Neuronal stem cell (in vitro differentiated cells): ENCODE measurements around the gene NXPH1.

ENCODE experiments used
- DNase-seq: peaks from one replicate; pipeline ENCODE4 v3.0.0-alpha.2; 2013; ENCODE audit warnings: low spot score
- H2AFZ ChIP-seq: one replicate; pipeline ENCODE4 v1.6.1; 2013; ENCODE audit warnings: mild to moderate bottlenecking, low read length, inconsistent platforms
- H2AK5ac ChIP-seq: 2 replicates; pipeline ENCODE4 v1.6.1; 2013; ENCODE audit warnings: low read depth, mild to moderate bottlenecking, inconsistent platforms, low read length, moderate library complexity, mixed read lengths
- H2BK120ac ChIP-seq: 2 replicates; pipeline ENCODE4 v1.6.1; 2013; ENCODE audit warnings: low read depth, mild to moderate bottlenecking, inconsistent platforms, low read length, moderate library complexity, mixed read lengths
- H2BK12ac ChIP-seq: one replicate; pipeline ENCODE4 v1.6.1; 2013; ENCODE audit warnings: low read length, inconsistent platforms
- H2BK15ac ChIP-seq: 2 replicates; pipeline ENCODE4 v1.6.1; 2013; ENCODE audit warnings: mild to moderate bottlenecking, low read length, inconsistent platforms, mixed read lengths
- H2BK5ac ChIP-seq: one replicate; pipeline ENCODE4 v1.6.1; 2013; ENCODE audit warnings: inconsistent platforms, mild to moderate bottlenecking, low read length, moderate library complexity
- H3K14ac ChIP-seq: one replicate; pipeline ENCODE4 v1.6.1; 2013; ENCODE audit warnings: low read length, inconsistent platforms
- H3K18ac ChIP-seq: 2 replicates; pipeline ENCODE4 v1.6.1; 2013; ENCODE audit warnings: low read length, inconsistent platforms
- H3K23ac ChIP-seq: 2 replicates; pipeline ENCODE4 v1.6.1; 2013; ENCODE audit warnings: low read depth, mild to moderate bottlenecking, mixed read lengths, low read length, inconsistent platforms; ENCODE audit not compliant: poor library complexity
- H3K27ac ChIP-seq: replicated peaks from 3 replicates; pipeline ENCODE4 v1.5.1; 2013; ENCODE audit warnings: low read length, inconsistent platforms
- H3K27me3 ChIP-seq, 3 experiments: 2 replicates each; pipeline ENCODE4 v1.6.1; 2013; ENCODE audit warnings: low read length in 3 of 3, mild to moderate bottlenecking in 2 of 3, inconsistent platforms in 1 of 3, low read depth in 1 of 3, mixed read lengths in 1 of 3, moderate library complexity in 1 of 3; ENCODE audit not compliant: control insufficient read depth in 3 of 3, insufficient read depth in 3 of 3
- H3K36me3 ChIP-seq, 2 donors: replicated peaks in 1 of 2; 2 replicates each; pipeline ENCODE4 v1.6.1; 2013; ENCODE audit warnings: low read length in 2 of 2; ENCODE audit not compliant: control insufficient read depth in 2 of 2, insufficient read depth in 2 of 2
- H3K4ac ChIP-seq: 2 replicates; pipeline ENCODE4 v1.6.1; 2013; ENCODE audit warnings: inconsistent platforms, mild to moderate bottlenecking, low read length, moderate library complexity
- H3K4me1 ChIP-seq, 2 donors: 1 replicate in 1 of 2; 2 replicates in 1 of 2; pipeline ENCODE4 v1.6.1; 2013; ENCODE audit warnings: low read length in 2 of 2, low read depth in 1 of 2; ENCODE audit not compliant: control insufficient read depth in 2 of 2, insufficient read depth in 1 of 2
- H3K4me2 ChIP-seq: one replicate; pipeline ENCODE4 v1.6.1; 2013; ENCODE audit warnings: mild to moderate bottlenecking, low read length, inconsistent platforms; ENCODE audit not compliant: insufficient read depth, poor library complexity, severe bottlenecking
- H3K4me3 ChIP-seq, 2 donors: 2 replicates each; pipeline ENCODE4 v1.5.1; 2013; ENCODE audit warnings: low read length in 2 of 2, mild to moderate bottlenecking in 2 of 2, inconsistent platforms in 1 of 2, moderate library complexity in 1 of 2
- H3K79me1 ChIP-seq: one replicate; pipeline ENCODE4 v1.6.1; 2013; ENCODE audit warnings: low read depth, mild to moderate bottlenecking, inconsistent platforms, low read length, moderate library complexity
- H3K9ac ChIP-seq: one replicate; pipeline ENCODE4 v1.6.1; 2013; ENCODE audit warnings: mild to moderate bottlenecking, low read depth, low read length, inconsistent platforms; ENCODE audit not compliant: poor library complexity
- H3K9me3 ChIP-seq, 2 donors: replicated peaks in 1 of 2; 2 replicates each; pipeline versions ENCODE3 to v1.6.1; 2013; ENCODE audit warnings: low read length in 2 of 2, mild to moderate bottlenecking in 2 of 2, inconsistent platforms in 1 of 2, low read depth in 1 of 2, mixed read lengths in 1 of 2, moderate library complexity in 1 of 2; ENCODE audit not compliant: control insufficient read depth in 2 of 2, insufficient read depth in 1 of 2
- H4K8ac ChIP-seq: one replicate; pipeline ENCODE4 v1.6.1; 2013; ENCODE audit warnings: low read depth, mild to moderate bottlenecking, inconsistent platforms, low read length, moderate library complexity
- H4K91ac ChIP-seq: one replicate; pipeline ENCODE4 v1.6.1; 2013; ENCODE audit warnings: low read length, low read depth, mild to moderate bottlenecking, inconsistent platforms; ENCODE audit not compliant: poor library complexity
- WGBS, 2 donors: extraction: QIAGEN DNeasy Blood & Tissue Kit; methylation state at CpG; one replicate each; pipeline ENCODE4 v1.1.7; 2013; ENCODE audit warnings: missing lambda C conversion rate in 2 of 2, mixed read lengths in 1 of 2; ENCODE audit not compliant: insufficient read length in 2 of 2, insufficient replicate concordance in 1 of 2; ENCODE audit errors: extremely low coverage in 2 of 2; 5-methylcytosine and 5-hydroxymethylcytosine counted together

The NXPH1 gene

DNA sequence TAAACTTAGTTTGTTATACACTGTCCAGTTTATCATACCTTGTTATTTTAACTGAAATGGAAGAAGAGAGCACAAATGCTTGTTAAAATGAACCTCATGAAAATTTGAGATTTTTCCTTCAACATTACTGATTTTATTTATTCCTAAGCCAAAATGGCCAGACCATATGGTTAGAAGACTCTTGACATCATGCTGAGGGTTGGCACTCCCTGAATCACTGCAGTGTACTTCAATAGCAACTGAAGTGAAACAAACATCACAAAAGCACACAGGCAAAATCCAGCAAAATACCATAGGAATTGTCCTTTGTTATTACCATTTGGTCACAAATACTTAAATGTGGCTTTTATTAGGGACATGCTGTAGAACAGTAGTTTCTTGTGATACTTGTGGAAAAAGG, 347.8 kb downstream of the NXPH1 start:
- Histone ChIP-seq H3K27ac (no peak overlapping the region), H2AFZ (no peak overlapping the region), H3K23ac (no peak overlapping the region), H3K14ac (no peak overlapping the region), H2BK15ac (no peak overlapping the region), H2BK5ac (no peak overlapping the region), H3K27me3 (no peaks in the 10 kb centered on the region), H2AK5ac (no peak overlapping the region), H3K9me3 (no peaks in the 10 kb centered on the region), H3K4ac (no peak overlapping the region), H3K79me1 (no peaks in the 10 kb centered on the region), H4K91ac (no peak overlapping the region), H3K4me2 (no peak overlapping the region), H3K9ac (no peak overlapping the region), H3K36me3 (no peaks in the 10 kb centered on the region), H2BK12ac (no peak overlapping the region), H2BK120ac (no peak overlapping the region), H3K4me3 (no peak overlapping the region), H3K4me1 (peaks cover 0 to 2% of the 10 kb centered on the region in 2 donors), H3K18ac (no peak overlapping the region), H4K8ac (no peak overlapping the region)
- no peak for DNase-seq

DNA sequence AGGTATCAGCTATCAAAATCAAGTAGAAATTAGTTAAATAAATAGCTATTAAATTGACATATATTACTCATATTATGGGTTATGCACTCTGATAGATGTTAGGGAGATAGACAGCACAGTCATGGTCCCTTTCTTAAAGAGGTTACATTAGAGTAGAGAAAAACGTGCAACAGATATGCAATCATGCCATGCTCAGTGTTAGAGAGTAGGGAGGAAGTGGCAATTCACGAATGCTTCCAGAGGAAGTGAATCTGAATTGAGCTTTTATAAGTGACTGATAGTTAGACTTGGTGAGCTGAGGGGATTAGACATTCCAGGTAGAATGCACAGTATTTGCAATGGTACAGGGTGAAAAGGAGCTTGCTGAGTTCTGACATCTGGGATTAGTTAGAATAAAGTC, 349.8 kb downstream of the NXPH1 start:
- H3K27me3 ChIP-seq: no peaks in the 10 kb centered on the region
- no peak overlapping the region for H3K27ac ChIP-seq
- H3K36me3 ChIP-seq: no peaks in the 10 kb centered on the region
- H2AK5ac ChIP-seq: no peak overlapping the region
- H3K18ac ChIP-seq: no peak overlapping the region
- no peak overlapping the region for H2BK12ac ChIP-seq
- no peak overlapping the region for H3K4me2 ChIP-seq
- peaks cover 0 to 2% of the 10 kb centered on the region in 2 donors for H3K4me1 ChIP-seq
- no peak overlapping the region for H3K4ac ChIP-seq
- H4K91ac ChIP-seq: no peak overlapping the region
- H2BK120ac ChIP-seq: no peak overlapping the region
- no CpG with 5 or more reads among the region's 2 CpGs for WGBS, 2 donors
- no peaks in the 10 kb centered on the region for H3K9me3 ChIP-seq
- no peak overlapping the region for H3K23ac ChIP-seq
- no peak overlapping the region for H2AFZ ChIP-seq
- H3K14ac ChIP-seq: no peak overlapping the region
- no peak for DNase-seq
- H3K4me3 ChIP-seq: no peak overlapping the region
- H2BK5ac ChIP-seq: no peak overlapping the region
- H3K9ac ChIP-seq: no peak overlapping the region
- H4K8ac ChIP-seq: no peak overlapping the region
- H2BK15ac ChIP-seq: no peak overlapping the region
- H3K79me1 ChIP-seq: no peaks in the 10 kb centered on the region

DNA sequence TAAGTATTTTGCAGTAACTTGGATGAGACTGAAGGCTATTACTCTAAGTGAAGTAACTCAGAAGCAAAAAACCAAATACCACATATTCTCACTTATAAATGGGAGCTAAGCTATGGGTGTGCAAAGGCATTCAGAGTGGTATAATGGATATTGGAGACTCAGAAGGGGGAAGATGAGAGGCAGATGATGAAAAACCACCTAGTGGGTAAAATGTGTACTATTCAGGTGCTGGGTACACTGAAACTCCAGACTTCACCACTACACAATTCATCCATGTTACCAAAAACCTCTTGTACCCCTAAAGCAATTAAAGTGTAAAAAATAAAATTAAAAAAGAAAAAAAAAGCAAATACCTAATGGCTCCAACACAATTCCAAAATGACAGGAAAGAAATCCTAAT, 351.7 kb downstream of the NXPH1 start:
- H2BK12ac ChIP-seq: no peak overlapping the region
- H2BK5ac ChIP-seq: no peak overlapping the region
- no peak overlapping the region for H3K9ac ChIP-seq
- H3K36me3 ChIP-seq: no peaks in the 10 kb centered on the region
- H3K23ac ChIP-seq: no peak overlapping the region
- no peaks in the 10 kb centered on the region for H3K27me3 ChIP-seq
- H4K8ac ChIP-seq: no peak overlapping the region
- no peak overlapping the region for H2AK5ac ChIP-seq
- peaks cover 0 to 2% of the 10 kb centered on the region in 2 donors for H3K4me1 ChIP-seq
- no peak overlapping the region for H3K18ac ChIP-seq
- DNase-seq: no peak
- H2BK15ac ChIP-seq: no peak overlapping the region
- no peak overlapping the region for H3K4me3 ChIP-seq
- H3K14ac ChIP-seq: no peak overlapping the region
- no peak overlapping the region for H2AFZ ChIP-seq
- no peaks in the 10 kb centered on the region for H3K9me3 ChIP-seq
- H2BK120ac ChIP-seq: no peak overlapping the region
- H3K79me1 ChIP-seq: no peaks in the 10 kb centered on the region
- no peak overlapping the region for H3K27ac ChIP-seq
- no peak overlapping the region for H3K4ac ChIP-seq
- no peak overlapping the region for H4K91ac ChIP-seq
- H3K4me2 ChIP-seq: no peak overlapping the region

DNA sequence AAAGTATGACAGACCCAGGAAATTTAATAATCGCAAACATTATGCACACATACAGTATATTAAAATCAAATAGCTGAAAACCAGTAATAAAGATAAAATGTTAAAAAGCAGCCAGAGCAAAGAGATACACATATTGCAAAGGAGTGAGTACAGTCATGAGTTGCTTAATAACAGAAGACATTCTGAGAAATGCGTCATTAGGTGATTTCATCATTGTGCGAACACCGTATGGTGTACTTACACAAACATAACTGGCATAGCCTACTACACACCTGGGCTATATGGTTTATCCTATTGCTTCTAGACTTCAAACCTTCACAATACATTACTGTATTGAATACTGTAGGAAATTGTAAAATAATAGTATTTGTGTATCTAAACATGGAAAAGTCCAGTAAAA, 367.6 kb downstream of the NXPH1 start:
- H4K8ac ChIP-seq: no peak overlapping the region
- DNase-seq: no peak
- H2BK120ac ChIP-seq: no peak overlapping the region
- H3K27me3 ChIP-seq: no peaks in the 10 kb centered on the region
- H3K18ac ChIP-seq: no peak overlapping the region
- no peak overlapping the region for H3K9ac ChIP-seq
- no peak overlapping the region for H2BK5ac ChIP-seq
- H2BK12ac ChIP-seq: no peak overlapping the region
- no peak overlapping the region for H3K4ac ChIP-seq
- no peaks in the 10 kb centered on the region for H3K36me3 ChIP-seq
- H3K23ac ChIP-seq: no peak overlapping the region
- H2BK15ac ChIP-seq: no peak overlapping the region
- H3K27ac ChIP-seq: no peak overlapping the region
- no peak overlapping the region for H3K4me3 ChIP-seq
- H4K91ac ChIP-seq: no peak overlapping the region
- no peak overlapping the region for H3K14ac ChIP-seq
- no peaks in the 10 kb centered on the region for H3K4me1 ChIP-seq
- no CpG with 5 or more reads among the region's 4 CpGs for WGBS, 2 donors
- no peak overlapping the region for H2AK5ac ChIP-seq
- H3K9me3 ChIP-seq: no peaks in the 10 kb centered on the region
- H2AFZ ChIP-seq: no peak overlapping the region
- no peak overlapping the region for H3K4me2 ChIP-seq
- no peaks in the 10 kb centered on the region for H3K79me1 ChIP-seq
